ENCODE data around the gene PSMG2. TPM values are rescaled to one million over a fixed set of nuclear protein-coding genes. Genes with fewer than 3 reads are reported as not detected.
A peak's percentile ranks its signal among the peaks of the same experiment; 100 is the strongest.

The PSMG2 gene
- total RNA-seq, 1 donor from 2014 or later, result 41.9 TPM

DNA sequence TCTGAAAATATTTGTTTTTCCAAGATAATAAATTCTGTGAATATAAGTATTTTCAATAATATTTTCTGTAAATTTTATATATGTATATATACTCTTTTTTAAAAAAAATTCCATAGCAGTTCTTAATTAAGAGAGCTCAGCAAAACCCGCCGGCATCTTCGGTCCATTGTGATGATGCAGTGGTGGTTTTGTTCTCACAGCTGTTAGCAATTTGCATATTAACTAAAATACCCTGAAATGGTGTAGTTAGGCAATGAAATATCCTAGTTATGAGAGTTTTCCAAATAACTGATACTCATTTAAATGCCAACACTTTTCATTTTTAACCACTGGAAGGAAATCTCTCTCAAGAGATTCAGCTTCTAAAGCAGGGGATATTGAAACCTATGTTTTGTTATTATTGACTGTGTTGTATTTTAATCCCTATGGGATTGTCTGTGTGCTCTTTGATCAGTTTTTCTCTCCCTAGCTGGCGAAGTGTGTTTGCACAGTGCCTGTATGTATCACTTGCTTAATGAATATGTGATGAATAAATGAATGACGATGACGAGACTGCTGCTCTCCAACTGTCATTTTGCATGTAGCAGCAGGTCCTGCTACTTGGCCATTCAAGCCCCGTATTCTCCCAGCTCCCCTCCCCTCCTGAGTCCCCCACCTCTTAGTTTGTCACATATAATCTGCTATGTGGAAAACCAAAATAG, 42.4 kb downstream of the PSMG2 start:
- FAIRE-seq (no peak), DNase-seq (ENCODE audit: low read depth) (peak; percentile 81)
- Histone ChIP-seq H3K4me3 (ENCODE audit: low read depth, low read length) (no peak overlapping the region), H3K36me3 (ENCODE audit: control insufficient read depth, insufficient read depth, low read length) (no peaks in the 10 kb centered on the region), H3K27me3 (ENCODE audit: control insufficient read depth, insufficient read depth, low read length) (no peaks in the 10 kb centered on the region)
- TF ChIP-seq, protein P1, sequence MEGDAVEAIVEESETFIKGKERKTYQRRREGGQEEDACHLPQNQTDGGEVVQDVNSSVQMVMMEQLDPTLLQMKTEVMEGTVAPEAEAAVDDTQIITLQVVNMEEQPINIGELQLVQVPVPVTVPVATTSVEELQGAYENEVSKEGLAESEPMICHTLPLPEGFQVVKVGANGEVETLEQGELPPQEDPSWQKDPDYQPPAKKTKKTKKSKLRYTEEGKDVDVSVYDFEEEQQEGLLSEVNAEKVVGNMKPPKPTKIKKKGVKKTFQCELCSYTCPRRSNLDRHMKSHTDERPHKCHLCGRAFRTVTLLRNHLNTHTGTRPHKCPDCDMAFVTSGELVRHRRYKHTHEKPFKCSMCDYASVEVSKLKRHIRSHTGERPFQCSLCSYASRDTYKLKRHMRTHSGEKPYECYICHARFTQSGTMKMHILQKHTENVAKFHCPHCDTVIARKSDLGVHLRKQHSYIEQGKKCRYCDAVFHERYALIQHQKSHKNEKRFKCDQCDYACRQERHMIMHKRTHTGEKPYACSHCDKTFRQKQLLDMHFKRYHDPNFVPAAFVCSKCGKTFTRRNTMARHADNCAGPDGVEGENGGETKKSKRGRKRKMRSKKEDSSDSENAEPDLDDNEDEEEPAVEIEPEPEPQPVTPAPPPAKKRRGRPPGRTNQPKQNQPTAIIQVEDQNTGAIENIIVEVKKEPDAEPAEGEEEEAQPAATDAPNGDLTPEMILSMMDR (IDR thresholded peaks at IDR 0.05; ENCODE audit: insufficient read depth, low read length, severe bottlenecking), result no peak

DNA sequence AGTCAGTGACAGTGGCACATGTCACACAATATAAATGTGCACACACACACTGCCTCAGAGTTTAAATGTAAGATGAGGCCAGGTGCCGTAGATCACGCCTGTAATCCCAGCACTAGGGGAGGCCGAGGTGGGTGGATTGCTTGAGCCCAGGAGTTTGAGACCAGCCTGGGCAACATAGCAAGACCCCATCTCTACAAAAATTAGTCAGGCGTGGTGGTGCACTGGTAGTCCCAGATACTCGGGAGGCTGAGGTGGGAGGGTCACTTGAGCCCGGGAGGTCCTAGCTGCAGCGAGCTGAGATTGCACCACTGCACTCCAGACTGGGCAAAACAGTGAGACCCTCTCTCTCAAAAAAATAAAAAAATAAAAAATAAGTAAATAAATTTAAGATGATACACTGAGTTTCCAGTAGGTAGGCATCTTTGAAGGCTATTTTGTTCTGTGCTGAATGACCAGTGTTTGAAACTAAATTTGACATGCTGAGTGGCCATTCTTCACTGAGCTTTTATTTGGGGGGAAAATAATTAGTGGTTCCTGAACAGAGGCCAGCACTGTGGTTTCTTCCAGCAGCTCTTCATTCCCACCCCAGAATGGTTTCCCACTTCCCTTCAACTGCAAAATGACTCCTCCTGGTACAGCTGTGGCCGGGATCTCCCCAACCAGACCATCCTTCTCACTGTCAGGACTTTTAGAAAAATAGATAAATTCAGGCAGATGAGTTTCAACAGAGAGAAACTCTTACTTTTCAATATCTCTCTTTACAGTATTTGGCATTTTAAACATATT, 44.9 kb downstream of the PSMG2 start:
- H3K4me3 ChIP-seq (ENCODE audit: low read depth, low read length), result no peak overlapping the region
- TF ChIP-seq, protein P1 (IDR thresholded peaks at IDR 0.05; ENCODE audit: insufficient read depth, low read length, severe bottlenecking), result no peak
- FAIRE-seq, result no peak
- no peaks in the 10 kb centered on the region for H3K27me3 ChIP-seq (ENCODE audit: control insufficient read depth, insufficient read depth, low read length)
- DNase-seq (ENCODE audit: low read depth), result no peak
- no peaks in the 10 kb centered on the region for H3K36me3 ChIP-seq (ENCODE audit: control insufficient read depth, insufficient read depth, low read length)

DNA sequence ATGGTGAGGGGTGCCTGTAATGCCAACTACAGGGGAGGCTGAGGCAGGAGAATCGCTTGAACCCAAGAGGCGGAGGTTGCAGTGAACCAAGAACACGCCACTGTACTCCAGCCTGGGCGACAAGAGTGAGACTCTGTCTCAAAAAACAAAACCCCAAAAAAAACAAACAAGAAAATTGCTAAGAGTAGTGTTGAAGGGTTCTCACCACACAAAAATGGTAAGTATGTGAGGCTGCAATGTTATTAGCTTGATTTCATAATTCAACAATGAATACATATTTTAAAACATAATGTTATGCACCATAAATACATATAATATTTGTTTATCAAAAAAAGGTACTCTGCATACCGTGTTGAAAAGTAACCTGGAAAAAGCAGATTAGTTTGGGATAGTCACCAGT, 45.8 kb downstream of the PSMG2 start:
- no peak overlapping the region for H3K4me3 ChIP-seq (ENCODE audit: low read depth, low read length)
- FAIRE-seq (no peak), DNase-seq (ENCODE audit: low read depth) (no peak)
- H3K36me3 ChIP-seq (ENCODE audit: control insufficient read depth, insufficient read depth, low read length), result no peaks in the 10 kb centered on the region
- TF ChIP-seq, protein P1 (IDR thresholded peaks at IDR 0.05; ENCODE audit: insufficient read depth, low read length, severe bottlenecking), result no peak
- H3K27me3 ChIP-seq (ENCODE audit: control insufficient read depth, insufficient read depth, low read length), result no peaks in the 10 kb centered on the region

DNA sequence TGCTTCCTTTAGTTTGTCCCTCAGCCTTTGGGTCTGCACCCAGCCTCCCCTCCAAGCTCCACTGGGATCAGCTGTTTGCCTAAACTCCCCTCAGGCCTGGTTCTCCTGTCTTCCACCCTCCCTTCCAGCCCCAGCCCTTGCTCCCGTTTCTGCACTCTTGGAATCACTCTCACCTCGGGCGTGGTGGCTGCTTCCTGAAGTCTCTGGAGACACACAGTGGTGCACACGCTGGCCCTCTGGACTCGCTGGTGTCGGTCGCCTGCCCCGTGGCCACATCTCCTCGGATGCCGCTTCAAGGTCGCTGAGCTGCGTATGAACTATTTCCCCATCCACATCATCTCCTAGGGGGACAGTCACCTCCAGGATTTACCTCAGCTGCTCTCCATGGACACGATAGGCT, 46.3 kb downstream of the PSMG2 start:
- H3K36me3 ChIP-seq (ENCODE audit: control insufficient read depth, insufficient read depth, low read length), result no peaks in the 10 kb centered on the region
- TF ChIP-seq, protein P1 (IDR thresholded peaks at IDR 0.05; ENCODE audit: insufficient read depth, low read length, severe bottlenecking), result no peak

DNA sequence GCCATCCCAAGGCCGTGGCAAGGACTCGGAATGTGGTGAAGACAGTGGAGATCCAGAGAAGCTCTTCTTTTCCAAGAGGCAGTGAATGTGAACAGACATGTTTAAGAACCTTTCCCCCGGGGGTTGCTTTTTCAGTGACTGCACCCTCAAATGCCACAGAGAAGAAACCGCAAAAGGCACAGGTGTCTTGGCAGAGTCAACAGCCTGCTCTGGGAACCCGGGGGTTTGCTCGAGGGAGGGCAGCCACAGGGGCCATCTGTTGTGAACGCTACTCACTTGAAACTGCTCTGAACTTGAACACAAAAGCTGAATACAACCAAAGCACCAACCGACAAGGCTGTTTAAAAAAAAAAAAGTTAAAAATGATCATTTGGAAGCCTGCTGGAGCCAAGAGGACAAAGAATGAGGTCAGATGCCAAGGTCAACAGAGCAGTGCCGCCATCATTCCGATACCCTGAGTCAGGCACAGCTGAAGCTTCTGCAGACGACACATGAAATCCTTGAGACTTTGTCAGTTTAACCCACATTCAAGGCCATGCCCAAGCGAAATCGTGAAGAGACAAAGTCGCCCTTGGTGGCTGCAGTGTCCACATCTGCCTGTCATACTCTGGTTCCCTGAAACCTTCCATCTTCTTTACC, 47.4 kb downstream of the PSMG2 start:
- TF ChIP-seq, protein P1 (IDR thresholded peaks at IDR 0.05; ENCODE audit: insufficient read depth, low read length, severe bottlenecking), result no peak
- no peak for FAIRE-seq
- Histone ChIP-seq H3K4me3 (ENCODE audit: low read depth, low read length) (no peak overlapping the region), H3K27me3 (ENCODE audit: control insufficient read depth, insufficient read depth, low read length) (no peaks in the 10 kb centered on the region), H3K36me3 (ENCODE audit: control insufficient read depth, insufficient read depth, low read length) (no peaks in the 10 kb centered on the region)
- DNase-seq (ENCODE audit: low read depth), result no peak

More for the DNA sequence above, 46.3 kb downstream of the PSMG2 start:
- Histone ChIP-seq H3K4me3 (ENCODE audit: low read depth, low read length) (no peak overlapping the region), H3K27me3 (ENCODE audit: control insufficient read depth, insufficient read depth, low read length) (no peaks in the 10 kb centered on the region)
- FAIRE-seq, result no peak
- no peak for DNase-seq (ENCODE audit: low read depth)

All from bronchial epithelial cell (primary cell).